Right renal cortex interstitium (tissue), 3 donors: ENCODE results near the gene H2BK1. TPM values are rescaled to one million over a fixed set of nuclear protein-coding genes. Genes with fewer than 3 reads are reported as not detected.

Experiments used
- DNase-seq, 3 donors: peaks; one replicate each; pipeline ENCODE4 v3.0.0-alpha.2; 2013; ENCODE audit warnings: low read depth in 3 of 3, low spot score in 2 of 3
- polyA plus RNA-seq, 3 donors: library from polyadenylated mRNA; unstranded; fragments of 120-200 nt; gene quantifications; one replicate each; pipeline ENCODE4 v1.2.1, GENCODE V29; 2013; ENCODE audit not compliant: insufficient read length in 3 of 3

Gene H2BK1
- polyA plus RNA-seq: not detected

DNA sequence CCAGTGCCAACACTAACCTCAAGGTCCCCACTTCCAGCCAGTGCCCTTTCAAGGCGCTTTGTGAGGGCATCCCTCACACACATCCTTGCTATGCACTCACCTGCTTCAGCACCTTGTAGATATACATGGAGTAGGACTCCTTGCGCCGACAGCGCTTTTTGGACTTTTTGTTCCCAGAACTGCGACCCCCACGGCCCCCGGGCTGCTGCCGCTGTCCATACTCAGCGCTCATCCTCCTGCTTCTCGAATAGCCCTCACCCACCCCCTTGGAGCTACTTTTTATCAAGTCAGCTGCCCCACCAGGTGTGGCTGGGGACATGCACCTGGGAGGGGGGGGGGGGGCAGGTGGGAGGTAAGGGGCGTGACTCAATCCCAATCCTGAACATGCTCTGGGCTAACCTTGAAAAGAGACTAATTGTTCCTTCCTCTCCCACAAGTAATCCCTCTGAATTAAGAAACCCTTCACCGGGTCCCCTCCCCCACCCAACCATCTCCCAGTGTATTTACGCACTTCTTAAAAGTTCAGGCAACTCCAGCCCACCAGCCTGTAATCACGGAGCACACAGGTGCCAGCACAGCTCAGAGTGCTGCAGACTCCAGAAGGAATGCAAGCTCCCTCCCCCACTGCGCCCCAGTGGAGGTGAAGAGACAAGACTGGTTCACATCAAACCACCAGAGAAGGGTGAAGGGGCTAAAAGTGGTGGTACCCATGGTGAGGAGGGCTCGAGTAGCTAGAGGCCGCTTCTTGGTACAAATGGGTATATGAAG, at the start of gene H2BK1:
Gene H2BK1 (minus strand): TSS at position 402 of the 768 bp plus-strand sequence. CDS start 170 bp downstream, at position 232.
- DNase-seq: no peak

DNA sequence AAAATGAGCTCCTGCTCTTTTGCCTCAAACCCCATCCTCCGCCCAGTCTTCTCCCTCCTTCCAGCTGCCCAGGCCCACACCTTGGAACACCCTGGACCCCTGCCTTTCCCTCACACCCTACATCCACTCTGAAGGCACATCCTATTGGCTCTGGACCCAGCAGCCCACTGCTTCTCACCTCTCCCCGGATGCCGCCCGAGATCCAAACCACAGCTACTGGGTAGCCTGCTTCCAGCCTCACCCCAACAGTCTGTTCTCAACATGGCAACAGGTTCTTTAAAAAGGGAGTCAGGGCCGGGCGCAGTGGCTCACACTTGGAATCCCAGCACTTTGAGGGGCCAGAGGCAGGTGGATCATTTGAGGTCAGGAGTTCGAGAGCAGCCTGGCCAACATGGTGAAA, 47.7 kb upstream of the H2BK1 start:
- DNase-seq: no peak

DNA sequence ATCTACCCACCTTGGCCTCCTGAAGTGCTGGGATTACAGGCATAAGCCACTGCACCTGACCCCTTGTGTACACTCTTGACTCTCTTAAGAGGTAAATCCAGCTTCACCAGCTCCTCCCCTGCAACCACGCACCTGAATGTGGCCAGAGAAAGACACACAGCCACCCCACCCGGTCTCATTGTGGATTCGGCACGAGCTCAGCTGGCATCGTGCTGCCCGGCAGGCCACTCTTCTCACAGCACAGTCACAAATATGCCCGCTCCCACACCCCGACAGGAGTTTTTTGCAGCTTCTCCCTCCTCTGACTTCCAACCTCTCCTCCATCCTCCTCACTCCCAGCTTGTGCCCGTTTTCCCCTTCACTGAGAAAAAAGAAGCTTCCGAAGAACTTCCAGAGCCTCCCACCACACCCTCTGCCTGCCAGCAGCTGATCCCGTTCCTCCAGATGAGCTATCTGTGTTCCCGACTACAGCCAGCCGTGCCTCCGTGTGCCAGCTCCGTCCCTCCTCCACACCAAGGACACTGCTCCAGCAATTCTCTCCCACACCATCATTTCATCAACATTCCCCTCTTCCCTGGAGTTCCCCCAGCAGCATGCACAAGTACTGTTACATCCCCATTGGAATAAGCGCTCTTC, 46.2 kb upstream of the H2BK1 start:
- no peak for DNase-seq

DNA sequence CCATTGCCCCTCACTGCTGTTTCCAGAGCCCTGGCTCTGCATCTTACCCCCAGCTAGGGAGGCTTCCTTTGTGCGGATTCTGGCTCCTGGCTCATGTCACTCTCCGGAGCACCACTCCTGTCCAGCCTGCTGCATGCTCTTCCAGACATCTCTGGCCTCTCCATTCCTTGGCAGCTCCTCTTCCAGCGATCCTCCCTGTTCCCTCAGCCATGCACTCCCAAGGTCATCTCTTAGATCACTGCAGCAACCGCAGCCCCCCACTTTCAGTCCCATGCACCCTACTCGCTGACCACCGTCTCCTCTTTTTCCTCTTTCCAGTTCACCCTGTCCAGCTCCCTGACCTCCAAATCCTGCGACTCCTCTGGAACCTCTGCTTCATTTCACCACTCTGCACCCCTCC, 45.1 kb upstream of the H2BK1 start:
- no peak for DNase-seq

DNA sequence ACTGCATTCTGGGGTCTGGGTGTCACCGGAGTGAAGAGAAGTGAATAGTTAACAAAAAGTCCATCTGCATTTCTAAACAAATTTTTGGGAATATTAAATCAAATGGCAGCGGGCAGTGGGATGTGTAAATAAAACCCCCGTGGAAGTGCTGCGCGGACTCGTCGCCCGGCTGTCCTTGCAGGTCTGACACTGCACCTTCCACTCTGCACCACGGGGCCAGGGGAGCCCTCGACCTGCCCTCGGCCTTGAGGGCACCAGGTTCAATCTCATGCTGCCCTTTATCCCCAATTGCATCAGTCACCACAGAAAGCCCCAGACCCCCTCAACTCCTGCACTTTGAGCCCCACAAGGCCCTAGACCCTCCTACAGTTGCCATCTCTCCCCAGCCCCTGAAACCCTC, 44.6 kb upstream of the H2BK1 start:
- DNase-seq: no peak

DNA sequence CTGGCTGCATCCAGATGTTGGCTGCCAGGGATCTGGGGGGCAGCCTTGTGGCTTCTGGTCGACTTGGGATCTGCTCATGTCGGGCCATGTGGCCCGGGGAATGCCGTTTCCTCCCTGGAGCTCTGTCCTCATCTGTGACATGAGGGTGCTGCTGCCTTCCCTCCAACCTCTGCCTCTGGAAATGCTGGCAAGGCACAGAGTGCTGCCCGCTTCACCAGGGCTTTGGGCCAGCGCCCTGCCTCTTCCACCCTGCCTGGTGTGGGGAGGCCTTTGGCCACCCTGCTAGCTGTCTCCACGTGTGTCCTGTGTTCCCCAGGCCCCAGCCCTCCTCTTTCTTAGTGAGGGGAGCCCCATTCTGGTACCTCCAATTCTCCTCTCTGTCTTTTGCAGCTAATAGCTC, 44.0 kb upstream of the H2BK1 start:
- DNase-seq: no peak

DNA sequence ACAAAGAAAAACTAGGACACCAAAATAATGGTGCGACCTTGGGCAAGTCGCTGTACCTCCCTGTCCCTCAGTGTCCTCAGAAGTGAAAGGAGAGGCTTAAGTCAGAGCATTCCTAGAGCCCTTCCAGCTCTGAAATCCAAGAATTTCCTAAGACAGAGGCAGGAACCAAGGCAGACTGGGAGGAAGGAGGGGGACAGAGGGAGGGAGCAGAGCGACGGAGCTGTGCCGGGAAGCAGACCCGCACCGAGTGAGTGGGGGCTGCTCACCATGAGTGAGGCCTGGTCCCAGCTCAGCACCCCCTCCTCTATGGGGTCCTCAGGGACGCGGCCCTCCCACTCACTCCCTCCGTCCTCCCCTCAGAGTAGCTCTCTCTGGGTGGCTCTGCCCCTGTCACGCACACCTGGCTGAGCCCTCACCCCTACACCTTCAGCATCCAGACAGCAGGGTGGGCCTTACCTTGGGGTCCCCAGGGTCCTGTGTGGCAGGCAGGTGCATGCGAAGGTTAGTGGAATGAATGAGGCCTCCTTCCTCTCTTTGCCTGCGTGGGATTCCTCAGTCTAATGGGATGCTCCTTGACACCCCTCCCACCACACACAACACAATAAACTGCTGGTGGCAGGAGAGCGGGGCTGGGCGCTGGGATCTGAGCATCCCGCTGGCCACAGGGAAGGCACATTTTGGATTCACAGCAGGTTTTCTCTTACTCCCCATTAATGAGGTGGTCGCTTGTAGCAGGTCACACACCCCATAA, 42.8 kb upstream of the H2BK1 start:
- DNase-seq: no peak

DNA sequence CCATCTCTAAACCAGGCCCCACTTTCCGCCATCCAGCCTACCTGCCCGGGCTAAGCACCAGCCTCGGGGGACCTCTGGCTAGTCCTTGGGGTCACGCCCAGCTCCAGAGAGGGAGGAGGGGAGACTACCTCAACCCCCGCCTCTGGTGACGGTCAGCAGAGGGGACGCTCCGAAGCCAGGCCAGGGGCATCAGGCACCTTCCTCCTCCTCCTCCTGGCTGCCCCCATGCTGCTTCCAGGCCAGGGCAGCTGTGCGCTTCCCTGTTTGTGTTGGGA, 42.2 kb upstream of the H2BK1 start:
- DNase-seq: no peak

DNA sequence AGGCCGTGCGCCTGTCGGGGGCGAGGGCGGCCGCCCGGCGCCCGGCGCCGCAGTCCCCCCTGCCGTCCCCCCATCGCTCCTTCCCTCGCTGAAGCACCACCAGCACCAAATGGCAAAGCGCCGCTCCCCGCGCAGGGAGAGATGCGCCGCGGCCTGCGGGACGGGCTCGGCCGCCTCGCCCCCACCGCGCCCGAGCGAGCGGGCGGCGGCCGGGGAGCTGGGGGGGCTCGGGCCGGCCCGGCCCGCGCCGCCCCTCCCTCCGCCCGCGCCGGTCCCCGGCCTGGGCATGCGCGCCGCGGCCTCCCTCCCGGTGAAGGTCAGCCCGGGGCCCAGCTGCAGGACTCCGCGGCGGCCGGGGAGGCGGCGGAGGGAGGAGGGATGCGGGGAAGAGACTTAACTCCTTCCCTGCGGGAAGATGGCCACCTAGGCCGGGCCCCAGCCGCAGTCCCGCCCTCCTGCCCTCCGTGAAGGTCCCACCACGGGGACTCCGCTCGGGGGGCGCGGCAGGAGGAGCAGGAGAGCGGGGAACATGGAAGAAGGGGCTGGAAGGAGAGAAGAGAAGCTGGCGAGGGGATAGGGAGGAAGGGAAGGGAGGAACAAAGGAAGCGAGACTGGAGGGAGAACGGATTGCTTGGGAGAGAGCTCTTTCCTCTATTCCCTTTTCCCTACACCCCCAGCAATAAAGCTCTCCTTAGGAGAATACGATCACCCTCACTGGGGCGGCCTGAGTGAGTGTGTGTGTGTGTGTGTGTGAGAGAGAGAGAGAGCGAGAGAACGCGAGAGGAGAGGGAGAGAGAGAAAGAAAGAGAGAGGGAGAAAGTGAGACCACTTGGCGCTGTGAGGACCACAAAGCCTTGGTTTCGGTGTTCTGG, 41.6 kb upstream of the H2BK1 start:
- DNase-seq: peak in 1 of 3 donors; percentile 71

DNA sequence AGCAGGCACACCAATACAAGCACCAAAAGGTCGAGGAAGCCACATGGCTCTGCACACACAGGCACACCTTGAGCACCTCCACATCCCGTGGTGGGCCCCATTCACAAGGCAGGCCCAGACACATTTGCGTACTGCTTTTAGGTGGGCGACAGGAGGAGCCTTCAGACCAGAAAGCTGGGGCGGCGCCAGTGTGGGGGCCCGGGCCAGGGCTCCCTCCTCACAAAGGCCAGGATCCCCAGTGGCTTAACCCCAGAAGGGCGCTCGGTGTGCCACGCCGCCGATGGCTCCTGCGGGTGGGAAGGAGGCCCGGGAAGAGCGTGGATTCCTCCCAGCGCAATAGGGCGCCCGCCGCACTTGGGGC, 41.0 kb upstream of the H2BK1 start:
- DNase-seq: no peak

DNA sequence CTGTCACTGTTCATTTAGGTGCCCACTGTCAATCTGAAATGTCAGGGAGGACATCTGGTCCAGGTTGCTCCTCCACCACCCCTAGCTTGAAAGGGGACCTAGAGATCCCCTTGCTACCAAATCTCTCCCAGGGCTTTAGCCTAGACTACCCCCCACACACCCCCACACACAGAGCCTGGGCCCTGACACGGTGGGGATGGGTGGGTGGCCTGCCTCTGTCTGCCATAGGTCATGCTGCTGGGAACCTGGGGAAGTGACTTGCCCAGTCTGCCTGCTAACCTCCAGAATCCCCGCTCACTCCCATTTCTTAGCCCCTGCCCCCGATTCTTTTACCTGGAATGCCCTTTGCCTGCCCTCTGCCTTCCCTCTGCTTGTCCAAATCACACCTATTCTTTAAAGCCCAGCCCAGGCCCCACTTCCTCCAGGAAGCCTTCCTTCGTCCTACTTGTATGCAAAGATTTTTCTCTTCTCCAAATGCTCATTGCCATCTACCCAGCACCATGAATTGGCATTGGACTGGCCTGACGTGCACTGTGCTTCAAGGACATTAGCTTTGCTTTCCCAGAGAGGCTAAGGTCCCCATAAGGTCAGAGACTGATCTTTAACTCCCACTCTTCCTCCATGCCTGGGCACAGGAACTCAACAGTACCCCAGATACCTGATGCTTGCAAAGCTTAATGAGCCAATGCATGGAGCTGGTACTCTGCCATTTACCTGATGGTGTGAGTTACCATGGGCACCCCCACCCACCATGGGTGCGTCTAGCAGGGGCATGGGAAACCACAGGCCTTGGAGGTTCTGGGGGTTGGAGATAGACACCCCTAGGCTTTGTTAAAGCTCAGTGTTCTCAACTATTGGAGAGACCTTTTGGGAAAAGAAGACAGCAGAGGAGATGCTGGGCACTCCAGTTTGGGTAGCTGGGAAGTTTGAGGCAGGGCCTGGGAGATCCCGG, 40.2 kb upstream of the H2BK1 start:
- no peak for DNase-seq

DNA sequence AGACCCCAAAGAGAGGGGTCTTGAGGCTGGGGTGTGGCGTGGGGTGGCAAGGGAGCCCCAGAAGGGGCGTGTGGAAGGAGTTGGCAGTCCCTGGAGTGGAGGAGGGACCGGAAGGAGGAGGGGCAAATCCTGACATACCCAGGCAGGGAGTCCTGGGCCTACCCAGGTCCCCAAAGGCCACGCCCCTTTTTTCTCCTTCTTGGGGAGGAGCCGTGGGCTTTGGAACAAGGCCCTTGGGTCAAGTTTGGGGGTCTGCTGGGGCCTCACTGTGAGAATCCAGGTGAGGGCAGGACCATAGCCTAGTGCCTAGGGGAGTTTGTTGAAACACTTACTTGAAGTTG, 39.4 kb upstream of the H2BK1 start:
- no peak for DNase-seq

DNA sequence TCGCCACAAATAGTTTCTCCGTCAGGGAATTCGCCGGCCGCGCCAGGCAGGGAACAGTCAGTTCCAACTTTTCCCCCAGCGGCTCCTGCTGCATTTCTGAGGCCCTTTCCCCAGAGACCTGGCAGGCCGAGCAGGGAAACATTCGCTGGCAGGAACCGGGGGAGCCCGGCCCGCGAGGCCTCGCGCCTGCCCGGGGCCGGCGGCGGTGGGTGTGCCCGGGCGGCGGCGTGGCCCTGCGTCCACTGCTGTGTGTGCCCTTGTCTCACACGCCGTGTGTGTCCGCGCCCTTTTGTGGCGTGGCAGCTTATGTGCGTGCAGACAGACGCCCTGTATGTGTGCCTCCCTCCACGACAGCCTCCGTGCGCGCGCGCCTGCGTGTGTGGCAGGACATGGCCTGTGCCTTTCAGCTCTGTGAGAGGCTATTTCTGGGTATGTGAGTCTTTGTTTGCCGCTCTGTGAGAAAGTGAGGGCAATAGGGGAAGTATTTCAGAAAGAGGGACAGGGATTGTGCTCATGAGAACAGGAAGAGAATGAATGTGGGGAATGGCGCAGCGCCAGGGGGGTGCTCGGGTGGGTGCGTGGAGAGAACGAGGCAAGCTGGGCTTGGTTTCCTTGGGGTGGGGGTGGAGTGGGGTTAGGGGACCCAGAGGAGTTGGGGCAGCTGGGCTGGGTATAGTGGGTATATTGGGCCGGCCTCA, 38.9 kb upstream of the H2BK1 start:
- DNase-seq: no peak

DNA sequence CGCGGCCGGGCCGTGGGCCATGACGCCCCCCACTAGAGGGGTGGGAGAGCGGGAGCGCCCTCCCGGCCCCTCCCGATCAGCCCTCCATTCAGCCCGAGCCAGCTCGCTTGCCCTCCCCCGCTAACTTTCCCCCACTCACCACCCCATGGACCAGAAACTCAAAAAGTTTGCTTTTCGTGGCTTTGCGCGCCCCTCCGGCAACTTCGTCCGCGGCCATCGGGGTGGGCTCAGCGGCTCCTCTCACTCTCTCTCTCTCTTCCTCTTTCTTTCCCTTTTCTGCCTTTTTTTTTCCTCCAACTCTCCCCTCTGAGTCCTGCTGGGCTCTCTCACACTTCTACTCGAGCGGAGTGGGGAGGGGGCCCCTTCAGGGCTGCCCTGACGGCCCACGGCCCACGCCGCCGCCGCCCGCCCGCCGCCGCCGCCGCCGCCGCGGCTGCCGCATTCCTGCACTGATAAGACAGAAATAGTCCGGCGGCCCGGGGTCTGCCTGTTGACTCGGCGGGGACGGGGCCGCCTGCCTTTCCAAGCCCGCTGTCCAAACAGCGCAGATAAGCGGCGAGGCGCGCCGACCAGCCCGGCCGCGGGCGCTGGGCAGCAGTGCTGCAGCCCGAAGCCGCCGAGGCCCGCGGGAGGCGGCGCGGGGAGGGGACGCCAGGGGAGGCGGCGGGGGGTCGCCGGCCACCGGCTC, 38.2 kb upstream of the H2BK1 start, which contains the start of gene SMARCD3:
Gene SMARCD3 (minus strand): TSS at position 349 of the 688 bp plus-strand sequence. CDS start 132 bp downstream, at position 217.
- no peak for DNase-seq

DNA sequence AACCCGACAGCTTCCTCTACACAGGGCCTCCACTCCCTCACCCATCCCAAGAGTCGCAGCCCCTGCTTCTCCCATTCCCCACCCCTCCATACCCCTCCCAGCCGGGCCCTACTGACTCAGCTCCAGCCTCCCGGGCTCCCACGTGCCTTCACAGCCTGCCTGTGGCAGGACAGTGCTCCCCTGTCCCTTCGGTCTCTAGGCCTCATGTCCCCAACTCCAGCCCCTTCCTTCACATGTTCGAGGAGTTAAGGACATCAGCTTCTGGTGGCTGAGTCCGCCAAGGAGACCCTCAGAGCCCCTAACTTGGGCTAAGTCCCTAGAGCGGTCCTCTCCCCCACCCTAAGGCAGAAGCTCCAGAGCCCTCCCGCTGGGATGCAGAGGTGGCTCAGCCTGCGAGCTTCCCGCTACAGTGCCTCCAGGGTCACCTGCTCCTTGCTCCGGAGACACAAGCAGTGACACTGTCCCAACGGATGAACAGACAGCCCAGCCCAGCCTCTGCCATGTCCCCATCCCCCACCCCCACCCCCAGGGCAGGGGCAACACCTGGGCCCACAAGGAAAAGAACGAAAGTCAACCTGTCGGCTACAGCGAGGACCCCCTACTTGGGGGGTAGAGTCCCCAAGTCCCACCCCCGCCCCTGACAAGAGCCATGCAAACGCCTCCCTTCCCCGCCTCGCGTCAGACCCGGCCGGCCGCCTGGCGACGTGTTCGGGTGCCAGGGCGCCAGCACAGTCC, 37.5 kb upstream of the H2BK1 start:
- DNase-seq: no peak

DNA sequence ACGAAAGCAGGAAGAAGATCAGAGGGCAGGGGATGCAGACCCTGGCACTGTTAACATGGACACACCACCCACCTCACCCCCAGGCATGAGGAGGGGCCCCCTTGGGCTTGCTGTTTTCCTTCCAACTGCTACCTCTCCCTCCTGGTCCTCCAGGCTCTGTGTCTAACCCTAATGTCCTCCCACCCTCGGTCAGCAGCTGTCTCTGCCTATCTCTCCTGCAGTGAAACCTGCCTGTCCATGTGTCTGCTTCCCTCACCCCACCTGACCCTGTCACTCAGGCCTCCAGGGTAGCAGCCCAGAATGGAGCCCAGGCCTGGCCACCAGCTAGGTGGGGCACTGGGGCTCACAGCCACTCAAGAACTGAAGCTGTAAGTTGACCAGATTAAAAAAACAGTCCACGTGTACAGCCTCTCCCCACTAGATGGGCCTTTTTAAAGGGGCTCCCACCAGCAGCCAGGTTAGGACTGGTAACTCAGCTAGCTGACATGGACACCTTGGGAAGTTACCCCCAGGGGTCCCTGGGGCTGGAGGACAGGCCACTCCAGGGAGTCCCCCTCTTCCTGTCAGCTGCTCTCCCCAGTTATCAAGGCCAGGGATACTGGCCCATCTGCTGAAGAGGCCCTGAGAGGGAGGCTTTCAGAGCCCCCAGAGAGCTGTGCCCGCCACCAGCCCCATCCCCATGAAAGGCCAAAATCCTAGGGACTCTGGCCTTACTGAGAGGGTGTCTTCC, 36.7 kb upstream of the H2BK1 start:
- DNase-seq: no peak

DNA sequence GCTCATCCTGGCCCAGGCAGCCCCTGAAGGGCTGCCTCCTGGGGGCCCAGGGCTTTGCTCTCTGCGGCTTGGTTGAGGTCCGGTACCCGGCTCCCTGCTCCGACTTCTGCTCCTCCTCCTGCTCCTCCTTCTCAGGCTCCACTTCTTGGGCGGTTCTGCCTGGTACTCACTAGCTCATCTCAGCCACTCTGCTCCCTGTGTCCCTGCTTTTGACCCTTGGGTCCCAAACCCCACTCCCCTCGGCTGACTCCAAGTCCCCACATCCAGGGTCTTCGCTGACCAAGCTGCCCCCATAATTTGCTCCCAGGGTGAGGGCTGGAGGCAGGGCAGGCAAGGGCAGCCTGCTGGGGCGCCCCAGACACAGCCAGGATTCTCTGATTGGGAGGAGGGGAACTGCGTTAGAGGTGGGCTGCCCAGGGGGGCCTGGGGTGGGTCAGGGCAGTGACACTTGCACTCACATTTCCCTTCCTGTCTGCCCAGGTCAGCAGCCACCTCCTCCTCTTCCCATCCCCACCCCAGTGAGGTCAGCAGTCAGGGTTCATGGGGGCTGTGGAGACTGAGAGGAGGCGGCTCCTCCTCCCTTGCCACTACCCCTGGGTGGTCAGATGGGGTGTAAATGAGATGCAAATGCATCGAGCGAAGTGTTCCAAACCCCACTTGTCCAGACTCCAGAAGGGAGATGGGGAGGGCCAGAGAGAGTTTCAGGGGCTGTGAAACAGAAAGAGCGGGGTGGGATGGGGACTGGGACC, 36.0 kb upstream of the H2BK1 start:
- no peak for DNase-seq
